Fibroblast of lung (primary cell): ENCODE measurements around the gene ILRUN. TPM values are rescaled to one million over a fixed set of nuclear protein-coding genes. Genes with fewer than 3 reads are reported as not detected.

Experiments used
- DNase-seq, 2 donors: peaks; one replicate each; pipeline versions ENCODE4 v3.0.0 to v3.0.0-alpha.2; 2010; ENCODE audit warnings: low read depth in 2 of 2
- H2AFZ ChIP-seq: 2 replicates; pipeline ENCODE4 v1.5.1; 2012; ENCODE audit warnings: low read length, control low read depth, inconsistent platforms
- H3K27ac ChIP-seq: 2 replicates; pipeline ENCODE4 v1.5.1; 2011; ENCODE audit warnings: low read length, control low read depth; ENCODE audit not compliant: insufficient read depth
- H3K27me3 ChIP-seq: 2 replicates; pipeline ENCODE4 v1.5.1; 2011; ENCODE audit warnings: mild to moderate bottlenecking, low read length; ENCODE audit not compliant: control insufficient read depth, insufficient read depth
- H3K36me3 ChIP-seq: 2 replicates; pipeline ENCODE4 v1.5.1; 2011; ENCODE audit warnings: low read length; ENCODE audit not compliant: control insufficient read depth, insufficient read depth
- H3K4me1 ChIP-seq: 2 replicates; pipeline ENCODE4 v1.5.1; 2011; ENCODE audit warnings: low read length; ENCODE audit not compliant: control insufficient read depth, insufficient read depth; ENCODE audit errors: extremely low read depth
- H3K4me2 ChIP-seq: 2 replicates; pipeline ENCODE4 v1.5.1; 2011; ENCODE audit warnings: low read length, control low read depth; ENCODE audit not compliant: insufficient read depth; ENCODE audit errors: extremely low read depth
- H3K4me3 ChIP-seq, 4 experiments: fragments of 200-600 bp in 1 of 4; sonication (generic) in 1 of 4; replicated peaks in 1 of 4; 2 replicates each; pipeline ENCODE4 v1.5.1; 2011 to 2016; ENCODE audit warnings: low read length in 4 of 4, low read depth in 3 of 4, mild to moderate bottlenecking in 3 of 4, control low read depth in 2 of 4, inconsistent platforms in 1 of 4, mixed read lengths in 1 of 4; ENCODE audit not compliant: insufficient read depth in 1 of 4; ENCODE audit errors: control extremely low read depth in 1 of 4
- H3K79me2 ChIP-seq: 2 replicates; pipeline ENCODE4 v1.5.1; 2012; ENCODE audit warnings: mild to moderate bottlenecking, low read length, inconsistent platforms; ENCODE audit not compliant: control insufficient read depth, insufficient read depth
- H3K9ac ChIP-seq: 2 replicates; pipeline ENCODE4 v1.5.1; 2011; ENCODE audit warnings: mild to moderate bottlenecking, low read length, control low read depth; ENCODE audit not compliant: insufficient read depth
- H3K9me3 ChIP-seq: 2 replicates; pipeline ENCODE4 v1.5.1; 2012; ENCODE audit warnings: low read depth, low read length; ENCODE audit not compliant: control insufficient read depth, insufficient read depth
- H4K20me1 ChIP-seq: 2 replicates; pipeline ENCODE4 v1.5.1; 2011; ENCODE audit warnings: low read length; ENCODE audit not compliant: control insufficient read depth, insufficient read depth; ENCODE audit errors: extremely low read depth
- EZH2 ChIP-seq: IDR thresholded peaks from 2 replicates; pipeline ENCODE4 v1.5.1; 2012; ENCODE audit warnings: low read length, control low read depth, mild to moderate bottlenecking; ENCODE audit errors: missing control alignments
- polyA plus RNA-seq, 2 donors: library from polyadenylated mRNA; depleted of rRNA in 1 of 2; stranded (reverse) in 1 of 2; unstranded in 1 of 2; fragments of >200 nt; gene quantifications; 2 replicates each; pipeline ENCODE4 v1.2.1, GENCODE V29; 2011 to 2012; ENCODE audit warnings: missing spikeins in 1 of 2
- total RNA-seq: library from RNA; depleted of rRNA; stranded (reverse); fragments of >200 nt; gene quantifications from 2 replicates; pipeline ENCODE4 v1.2.1, GENCODE V29; 2014
- TF ChIP-seq, protein P1 (sequence below), 2 donors: IDR thresholded peaks in 1 of 2; conservative IDR thresholded peaks in 1 of 2; 1 replicate in 1 of 2; 2 replicates in 1 of 2; pipeline ENCODE4 v1.5.1; 2011 to 2012; ENCODE audit warnings: low read length in 2 of 2, control low read depth in 1 of 2, inconsistent platforms in 1 of 2, low read depth in 1 of 2, mild to moderate bottlenecking in 1 of 2

Gene ILRUN
- total and polyA plus RNA-seq, 2 donors (not counting 1 experiment from before 2014, with no cell fraction given) = 44.1 to 60.1 TPM

DNA sequence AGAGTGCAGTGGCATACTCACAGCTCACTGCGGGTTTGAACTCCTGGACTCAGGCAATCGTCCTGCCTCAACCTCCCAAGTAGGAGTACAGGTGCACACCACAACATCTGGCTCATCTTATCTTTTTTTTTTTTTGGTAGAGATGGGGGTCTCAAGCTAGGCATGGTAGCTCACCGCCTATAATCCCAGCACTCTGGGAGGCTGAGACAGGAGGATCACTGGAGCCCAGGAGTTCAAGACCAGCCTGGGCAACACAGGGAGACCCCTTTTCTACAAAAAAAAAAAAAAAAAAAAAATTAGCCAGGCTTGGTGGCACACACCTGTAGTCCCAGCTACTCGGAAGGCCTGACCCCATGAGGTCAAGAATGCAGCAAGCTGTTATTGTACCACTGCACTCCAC lies 31.5 kb downstream of the ILRUN start:
- Histone ChIP-seq H3K4me2 (no peak overlapping the region), H3K79me2 (peaks cover 58% of the 10 kb centered on the region), H2AFZ (no peak overlapping the region), H3K4me1 (peaks cover 6% of the 10 kb centered on the region), H3K4me3 (no peak overlapping the region), H3K27ac (peak overlapping the region; percentile 77), H3K27me3 (no peaks in the 10 kb centered on the region), H4K20me1 (no peaks in the 10 kb centered on the region), H3K9me3 (no peaks in the 10 kb centered on the region), H3K36me3 (no peaks in the 10 kb centered on the region), H3K9ac (no peak overlapping the region)
- no peak for TF ChIP-seq EZH2
- TF ChIP-seq, protein P1, sequence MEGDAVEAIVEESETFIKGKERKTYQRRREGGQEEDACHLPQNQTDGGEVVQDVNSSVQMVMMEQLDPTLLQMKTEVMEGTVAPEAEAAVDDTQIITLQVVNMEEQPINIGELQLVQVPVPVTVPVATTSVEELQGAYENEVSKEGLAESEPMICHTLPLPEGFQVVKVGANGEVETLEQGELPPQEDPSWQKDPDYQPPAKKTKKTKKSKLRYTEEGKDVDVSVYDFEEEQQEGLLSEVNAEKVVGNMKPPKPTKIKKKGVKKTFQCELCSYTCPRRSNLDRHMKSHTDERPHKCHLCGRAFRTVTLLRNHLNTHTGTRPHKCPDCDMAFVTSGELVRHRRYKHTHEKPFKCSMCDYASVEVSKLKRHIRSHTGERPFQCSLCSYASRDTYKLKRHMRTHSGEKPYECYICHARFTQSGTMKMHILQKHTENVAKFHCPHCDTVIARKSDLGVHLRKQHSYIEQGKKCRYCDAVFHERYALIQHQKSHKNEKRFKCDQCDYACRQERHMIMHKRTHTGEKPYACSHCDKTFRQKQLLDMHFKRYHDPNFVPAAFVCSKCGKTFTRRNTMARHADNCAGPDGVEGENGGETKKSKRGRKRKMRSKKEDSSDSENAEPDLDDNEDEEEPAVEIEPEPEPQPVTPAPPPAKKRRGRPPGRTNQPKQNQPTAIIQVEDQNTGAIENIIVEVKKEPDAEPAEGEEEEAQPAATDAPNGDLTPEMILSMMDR (conservative IDR thresholded peaks at IDR 0.05 in 1 of 2, IDR thresholded peaks at IDR 0.05 in 1 of 2; ENCODE audit: low read depth in 1 of 2, low read length in 2 of 2) = no peak
- DNase-seq = no peak

DNA sequence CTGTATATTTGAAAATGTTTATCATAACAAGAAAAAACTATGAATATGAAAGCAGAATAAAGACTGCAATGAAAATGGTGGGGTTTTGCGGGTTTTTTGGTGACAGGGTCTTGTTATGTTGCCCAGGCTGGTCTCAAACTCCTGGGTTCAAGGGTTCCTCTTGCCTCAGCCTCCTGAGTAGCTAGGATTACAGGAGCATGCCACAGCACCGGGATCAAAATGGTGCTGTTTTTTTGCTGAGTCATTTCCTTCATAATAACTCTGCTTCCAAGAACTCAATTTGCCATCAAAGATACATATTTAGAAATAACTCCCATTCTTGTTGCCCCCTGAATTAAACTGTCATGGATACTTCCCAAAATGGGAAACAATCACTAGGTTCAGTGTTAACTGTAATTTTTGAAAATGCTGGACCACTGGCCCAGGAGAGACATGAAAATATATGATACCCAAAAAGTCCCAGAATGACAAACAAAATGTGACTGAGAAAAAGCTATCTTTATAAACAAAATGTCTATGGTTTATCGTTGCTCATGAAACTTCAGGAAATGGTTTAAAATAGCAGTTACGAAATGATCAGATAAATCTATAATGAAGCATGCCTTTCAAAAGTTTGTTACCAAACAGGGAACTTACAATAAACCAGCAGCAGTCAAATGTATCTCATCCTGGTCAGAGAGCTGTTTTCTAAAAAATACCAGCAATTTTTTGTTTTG lies 32.2 kb downstream of the ILRUN start:
- Histone ChIP-seq H3K36me3 (no peaks in the 10 kb centered on the region), H3K4me3 (no peak overlapping the region), H3K9ac (no peak overlapping the region), H3K79me2 (peaks cover 57% of the 10 kb centered on the region), H2AFZ (no peak overlapping the region), H3K27ac (peak overlapping the region; percentile 77), H3K4me1 (peaks cover 6% of the 10 kb centered on the region), H3K27me3 (no peaks in the 10 kb centered on the region), H3K4me2 (peak overlapping the region; percentile 0), H4K20me1 (no peaks in the 10 kb centered on the region), H3K9me3 (no peaks in the 10 kb centered on the region)
- DNase-seq = peak; percentile 45 to 63
- no peak for TF ChIP-seq EZH2
- TF ChIP-seq, protein P1 (conservative IDR thresholded peaks at IDR 0.05 in 1 of 2, IDR thresholded peaks at IDR 0.05 in 1 of 2; ENCODE audit: low read depth in 1 of 2, low read length in 2 of 2) = no peak

DNA sequence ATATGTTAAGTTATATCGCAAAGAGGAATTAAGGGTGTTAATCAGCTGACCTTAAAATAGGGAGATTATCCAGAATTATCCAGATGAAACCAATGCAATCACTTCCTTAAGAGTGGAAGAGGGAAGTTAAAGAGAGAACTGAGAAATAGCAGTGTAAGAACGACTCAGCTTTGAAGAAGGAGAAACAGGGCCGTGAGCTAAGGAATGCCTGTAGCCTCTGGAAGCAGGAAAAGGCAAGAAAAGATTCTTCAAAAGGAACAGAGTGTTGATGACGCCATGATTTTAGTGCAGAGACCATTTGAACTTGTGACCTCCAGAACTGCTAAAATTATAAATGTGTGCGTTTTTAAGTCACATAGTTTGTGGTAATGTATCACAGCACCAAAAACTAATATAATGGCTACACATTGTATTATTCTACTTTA lies 32.7 kb downstream of the ILRUN start:
- Histone ChIP-seq H3K9ac (no peak overlapping the region), H3K9me3 (no peaks in the 10 kb centered on the region), H3K79me2 (peaks cover 56% of the 10 kb centered on the region), H3K36me3 (no peaks in the 10 kb centered on the region), H3K4me1 (peaks cover 6% of the 10 kb centered on the region), H3K4me2 (peak overlapping the region; percentile 0), H2AFZ (no peak overlapping the region), H4K20me1 (no peaks in the 10 kb centered on the region), H3K27me3 (no peaks in the 10 kb centered on the region), H3K27ac (peak overlapping the region; percentile 77), H3K4me3 (no peak overlapping the region)
- peak; percentile 20 to 45 for DNase-seq
- no peak for TF ChIP-seq EZH2
- TF ChIP-seq, protein P1 (conservative IDR thresholded peaks at IDR 0.05 in 1 of 2, IDR thresholded peaks at IDR 0.05 in 1 of 2; ENCODE audit: low read depth in 1 of 2, low read length in 2 of 2) = no peak
